HG03521 (cell line): ENCODE results near the gene MESP2.

Source experiments
- ATAC-seq: cut with Tn5 transposase; IDR thresholded peaks from one replicate; pipeline ENCODE4 v1.9.1; 2021; ENCODE audit warnings: mild to moderate bottlenecking, moderate library complexity; ENCODE audit not compliant: unreplicated experiment

The MESP2 gene

DNA sequence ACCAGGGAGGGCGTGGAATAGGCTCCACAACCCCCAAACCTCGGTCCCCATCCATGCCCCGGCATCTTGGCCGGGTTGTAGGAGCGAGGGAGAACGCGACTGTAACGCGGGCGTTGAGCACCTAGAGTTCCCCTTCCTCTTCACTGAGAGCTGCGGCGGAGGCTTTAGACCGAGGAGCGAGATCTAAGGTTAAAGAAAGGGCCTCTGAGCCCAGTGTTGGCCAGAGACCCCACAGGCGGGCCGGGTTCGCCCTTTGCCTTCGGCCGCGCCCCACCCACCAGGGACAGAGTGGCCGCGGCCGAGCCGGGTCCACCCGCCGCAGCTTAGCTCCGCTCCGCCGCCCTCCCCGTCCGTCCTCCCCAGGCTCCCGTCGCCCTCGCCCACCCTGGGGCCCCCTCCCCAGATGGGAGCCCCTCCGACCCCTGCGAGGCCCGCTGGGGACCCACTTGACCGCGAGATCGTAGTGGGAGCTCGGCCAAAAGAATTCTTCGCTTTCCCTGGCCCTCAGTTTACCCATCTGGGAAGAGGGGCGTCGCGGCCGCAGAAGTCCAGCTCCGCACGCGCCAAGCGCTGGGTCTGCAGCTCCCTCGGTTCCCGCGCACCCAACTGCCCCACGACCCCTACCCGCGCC is 38.1 kb downstream of the MESP2 start:
- no peak for ATAC-seq

DNA sequence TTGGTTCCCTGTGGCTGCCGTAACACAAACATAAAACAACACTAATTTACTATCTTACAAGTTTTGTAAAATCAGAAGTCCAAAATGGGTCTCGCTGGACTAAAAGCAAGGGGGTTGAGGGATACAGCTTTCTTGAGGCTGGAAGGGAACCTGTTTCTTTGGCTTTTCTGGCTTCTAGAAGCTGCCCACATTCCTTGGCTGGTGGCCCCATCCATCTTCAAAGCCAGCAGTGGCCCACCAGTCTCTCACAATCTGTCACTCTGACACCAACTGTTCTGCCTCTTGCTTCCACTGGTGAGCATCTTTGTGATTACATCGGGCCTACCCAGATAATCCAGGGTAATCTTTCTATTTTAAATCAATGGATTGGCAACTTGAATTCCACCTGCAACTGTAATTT is 39.6 kb downstream of the MESP2 start:
- ATAC-seq, result no peak

DNA sequence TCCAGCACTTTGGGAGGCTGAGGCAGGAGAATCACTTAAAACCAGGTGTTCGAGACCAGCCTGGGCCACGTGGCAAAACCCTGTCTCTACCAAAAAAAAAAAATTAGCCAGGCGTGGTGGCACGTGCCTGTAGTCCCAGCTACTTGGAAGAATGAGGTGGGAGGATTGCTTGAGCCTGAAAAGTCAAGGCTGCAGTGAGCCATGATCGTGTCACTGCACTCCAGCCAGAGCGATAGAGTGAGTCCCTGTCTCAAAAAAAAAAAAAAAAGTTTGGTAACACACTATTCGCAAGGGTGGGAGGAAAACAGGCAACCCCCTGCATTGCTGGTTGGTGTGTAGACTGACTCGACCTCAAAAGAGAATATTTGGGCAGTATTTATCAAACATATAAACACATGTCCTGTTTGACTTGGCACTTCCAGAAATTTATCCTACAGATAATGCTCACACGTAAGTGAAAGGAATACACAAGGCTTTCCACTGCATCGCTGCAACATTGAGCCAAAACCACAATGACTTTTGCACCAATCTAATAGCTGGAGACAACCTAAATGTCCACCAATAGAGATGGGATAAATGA is 41.7 kb downstream of the MESP2 start:
- ATAC-seq, result no peak

DNA sequence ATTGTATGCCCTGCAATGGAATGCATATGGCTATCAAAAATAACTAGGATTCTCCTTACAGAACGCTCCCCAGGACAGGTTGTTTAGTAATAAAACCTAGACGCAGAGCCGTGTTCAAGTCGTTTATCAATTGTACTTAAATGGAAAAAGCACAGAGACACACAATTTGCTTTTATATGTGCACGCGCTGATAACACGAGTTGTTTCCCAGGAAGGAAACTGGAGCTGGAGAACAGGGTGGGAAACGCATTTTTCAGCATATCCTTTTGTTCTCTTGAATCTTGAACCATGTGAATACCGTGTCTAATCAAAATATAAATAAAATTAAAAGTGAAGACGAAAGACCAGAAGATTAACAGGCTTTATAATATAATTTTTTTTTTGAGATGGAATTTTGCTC is 42.2 kb downstream of the MESP2 start:
- ATAC-seq, result no peak

DNA sequence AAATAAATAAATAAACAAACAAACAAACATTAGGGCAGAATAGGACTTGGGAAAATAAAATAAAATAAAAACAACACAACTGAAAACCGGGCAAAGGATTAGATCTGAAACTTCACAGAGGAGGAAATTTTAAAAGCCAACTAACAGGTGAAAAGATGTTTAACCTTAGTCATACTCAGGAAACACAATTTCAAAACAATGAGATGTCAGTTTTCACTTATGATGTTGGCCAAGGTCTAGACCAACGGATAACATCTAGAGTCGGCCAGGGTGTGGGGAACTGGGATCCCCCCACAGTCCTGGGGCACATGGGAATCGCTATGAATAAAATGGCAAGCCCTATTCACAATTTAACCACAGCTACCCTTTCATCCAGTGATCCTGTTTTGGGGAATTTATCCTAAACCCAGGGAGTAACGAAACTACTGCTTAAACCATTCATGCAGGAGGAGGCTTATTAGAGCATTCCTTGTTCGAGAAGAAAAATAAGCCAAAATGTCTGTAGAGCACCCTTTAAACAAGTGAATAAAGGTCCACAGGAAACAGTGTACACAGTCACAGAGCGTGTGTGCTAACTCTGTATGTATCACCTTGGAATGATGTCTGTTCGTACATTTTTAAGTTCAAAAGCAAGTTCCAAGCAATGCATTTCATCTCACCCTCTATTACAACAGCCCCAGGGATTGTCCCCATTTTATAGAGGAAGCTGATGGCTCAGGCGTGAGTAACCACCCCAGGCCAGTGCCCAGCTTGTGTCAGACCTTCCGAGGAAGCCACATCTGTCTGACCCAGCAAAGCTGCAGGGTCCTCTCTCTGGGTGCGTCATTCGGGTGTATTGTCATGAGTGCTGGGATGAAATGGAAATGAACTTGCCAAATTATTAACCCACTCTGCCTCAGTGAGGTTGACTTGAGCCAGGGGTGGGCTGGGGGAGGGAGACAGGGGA is 44.8 kb downstream of the MESP2 start:
- no peak for ATAC-seq

DNA sequence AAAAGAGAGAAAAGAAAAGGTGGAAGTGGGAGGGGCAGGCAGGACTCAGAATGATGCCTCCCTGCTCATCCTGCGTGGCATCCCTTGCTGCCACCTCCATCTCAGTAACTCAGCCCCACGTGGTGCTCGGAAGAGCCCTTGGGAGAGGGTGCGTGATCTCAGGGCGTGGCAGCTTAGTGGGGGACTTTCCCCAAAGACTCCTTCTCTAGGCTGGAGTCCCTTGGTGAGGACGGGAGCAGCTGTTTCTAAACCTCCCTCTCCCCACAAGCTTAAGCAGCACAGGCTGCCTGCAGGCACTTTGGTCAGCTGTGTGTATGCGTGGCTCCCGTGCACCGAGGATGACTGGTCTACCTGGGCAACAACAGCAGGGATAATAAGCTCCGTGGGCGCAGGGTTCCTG is 45.9 kb downstream of the MESP2 start:
- no peak for ATAC-seq

DNA sequence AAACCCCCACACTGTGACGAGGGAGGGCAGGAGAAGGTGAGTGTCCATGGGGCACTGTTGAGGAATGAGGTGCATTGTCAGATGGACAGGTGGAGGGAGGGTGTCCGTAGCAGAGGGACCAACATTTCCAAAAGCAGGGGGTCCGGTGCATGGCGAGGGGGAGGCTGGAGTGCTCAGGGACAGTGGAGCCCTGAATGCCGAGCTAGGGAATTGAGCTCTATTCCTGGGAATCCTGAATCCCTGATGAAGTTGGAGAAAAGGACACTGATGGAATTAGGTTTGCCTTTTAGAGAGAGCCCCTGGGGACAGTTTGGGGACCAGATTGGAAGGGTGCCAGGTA is 46.4 kb downstream of the MESP2 start:
- ATAC-seq, result no peak

DNA sequence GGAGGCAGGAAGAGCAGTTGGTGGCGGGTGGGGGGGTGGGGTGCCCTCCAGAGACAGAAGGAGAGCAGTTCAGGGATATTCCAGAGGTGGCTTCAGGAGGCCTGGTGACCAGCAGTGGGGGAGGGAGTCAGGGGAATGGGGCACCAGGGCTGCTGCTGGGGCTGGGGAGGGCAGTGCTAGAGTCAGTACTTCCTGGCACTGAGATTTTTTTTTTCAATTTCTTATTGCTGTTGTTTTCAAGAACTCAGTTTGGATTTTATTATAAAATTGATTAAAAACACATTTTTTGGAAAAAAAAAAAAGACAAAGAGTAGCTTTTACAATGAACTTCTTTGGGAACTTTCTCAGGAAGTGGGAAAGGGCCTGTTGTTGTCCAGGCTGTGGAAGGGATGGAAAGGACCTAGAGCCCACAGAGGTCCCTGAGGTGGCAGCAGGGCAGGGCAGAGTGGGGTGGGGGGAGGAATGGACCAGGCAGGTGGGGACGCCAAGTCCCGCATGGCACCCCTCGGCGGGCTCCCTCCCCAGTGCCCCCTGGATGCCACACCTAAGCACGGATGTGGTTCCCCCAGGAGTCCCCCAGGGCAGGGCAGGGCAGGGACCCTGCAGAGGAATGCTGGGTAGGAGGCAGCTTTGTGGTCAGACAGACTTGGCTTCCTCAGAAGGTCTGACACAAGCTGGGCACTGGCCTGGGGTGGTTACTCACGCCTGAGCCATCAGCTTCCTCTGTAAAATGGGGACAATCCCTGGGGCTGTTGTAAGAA is 47.0 kb downstream of the MESP2 start:
- no peak for ATAC-seq

DNA sequence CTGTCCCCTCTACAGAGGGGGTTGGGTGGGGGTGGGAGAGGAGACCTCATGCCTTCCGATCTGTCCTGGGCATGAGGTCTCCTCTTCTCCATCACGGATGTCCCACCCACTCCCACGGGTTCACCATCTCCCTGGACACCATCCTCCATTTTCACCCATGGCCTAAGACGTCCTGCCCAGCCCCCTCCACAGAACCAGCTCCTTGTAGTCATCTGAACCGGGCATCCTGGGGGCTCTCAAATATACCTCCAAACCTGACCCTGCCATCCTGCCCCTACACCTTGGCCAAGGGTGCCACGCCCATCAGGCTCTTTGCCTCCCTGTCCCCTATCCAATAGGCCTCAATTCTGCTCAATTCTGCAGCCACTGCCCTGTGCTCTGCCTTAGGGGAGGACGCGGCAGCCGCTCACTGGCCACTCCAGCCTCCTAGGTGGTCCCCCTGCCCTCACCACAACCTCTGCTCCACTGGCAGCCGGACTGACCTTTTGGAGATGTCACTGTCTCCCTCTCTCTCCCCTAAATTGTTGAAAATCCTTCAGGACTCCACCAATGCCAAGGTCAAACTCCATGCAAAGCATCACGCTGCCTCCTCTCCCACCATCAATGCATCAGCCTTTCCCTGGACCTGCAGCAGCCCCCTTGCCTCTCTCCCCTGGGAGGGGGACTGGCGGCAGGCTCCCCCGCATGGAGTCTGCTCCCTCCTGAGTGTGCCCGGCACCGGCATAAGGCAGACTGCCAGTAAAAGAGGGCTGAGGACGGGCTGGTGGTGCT is 47.9 kb downstream of the MESP2 start:
- ATAC-seq, result no peak

DNA sequence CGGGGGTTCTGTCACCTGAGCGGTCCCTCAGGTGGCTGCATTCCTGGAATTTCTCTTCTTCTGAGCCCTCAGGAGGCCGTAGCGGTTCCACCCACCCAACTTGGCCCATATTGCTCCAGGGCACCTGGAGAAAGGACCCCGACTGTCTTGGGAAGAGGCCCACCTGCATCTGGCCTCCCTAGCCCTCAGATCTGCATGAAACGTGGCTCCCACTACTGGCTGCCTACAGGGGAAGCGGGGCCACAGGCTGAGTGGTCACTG is 48.4 kb downstream of the MESP2 start:
- ATAC-seq, result no peak

DNA sequence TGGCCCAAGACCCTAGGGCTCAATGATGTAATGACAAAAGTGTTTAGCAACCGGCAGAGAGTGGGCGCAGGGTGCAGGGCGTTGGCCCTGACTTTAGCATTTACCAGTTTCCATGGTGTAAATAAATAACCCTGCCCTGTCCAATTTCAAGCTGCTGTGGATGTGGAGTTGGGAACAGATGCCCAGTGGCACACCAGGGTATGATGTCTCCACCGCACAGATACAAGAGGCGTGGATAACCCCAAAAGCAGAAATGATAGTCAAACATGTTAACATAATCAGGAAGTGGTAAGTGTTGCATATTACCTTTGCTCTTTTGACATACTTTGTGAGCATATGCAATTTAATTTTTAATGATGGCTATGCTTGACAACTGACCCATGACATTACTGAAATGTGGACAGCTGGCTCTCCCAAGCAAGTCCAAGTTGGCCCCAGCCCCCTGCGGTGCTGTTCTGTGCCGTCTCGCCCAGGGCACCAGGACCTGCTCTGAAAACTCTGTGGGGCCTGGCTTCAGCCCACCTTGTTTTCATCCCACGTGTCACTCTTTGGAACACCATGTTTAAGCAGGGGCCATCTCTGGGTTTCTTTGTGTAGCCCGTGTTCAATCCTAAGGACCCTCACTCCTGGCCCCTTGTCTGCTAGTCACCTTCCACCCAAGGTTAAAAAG is 49.3 kb downstream of the MESP2 start:
- ATAC-seq, result no peak

DNA sequence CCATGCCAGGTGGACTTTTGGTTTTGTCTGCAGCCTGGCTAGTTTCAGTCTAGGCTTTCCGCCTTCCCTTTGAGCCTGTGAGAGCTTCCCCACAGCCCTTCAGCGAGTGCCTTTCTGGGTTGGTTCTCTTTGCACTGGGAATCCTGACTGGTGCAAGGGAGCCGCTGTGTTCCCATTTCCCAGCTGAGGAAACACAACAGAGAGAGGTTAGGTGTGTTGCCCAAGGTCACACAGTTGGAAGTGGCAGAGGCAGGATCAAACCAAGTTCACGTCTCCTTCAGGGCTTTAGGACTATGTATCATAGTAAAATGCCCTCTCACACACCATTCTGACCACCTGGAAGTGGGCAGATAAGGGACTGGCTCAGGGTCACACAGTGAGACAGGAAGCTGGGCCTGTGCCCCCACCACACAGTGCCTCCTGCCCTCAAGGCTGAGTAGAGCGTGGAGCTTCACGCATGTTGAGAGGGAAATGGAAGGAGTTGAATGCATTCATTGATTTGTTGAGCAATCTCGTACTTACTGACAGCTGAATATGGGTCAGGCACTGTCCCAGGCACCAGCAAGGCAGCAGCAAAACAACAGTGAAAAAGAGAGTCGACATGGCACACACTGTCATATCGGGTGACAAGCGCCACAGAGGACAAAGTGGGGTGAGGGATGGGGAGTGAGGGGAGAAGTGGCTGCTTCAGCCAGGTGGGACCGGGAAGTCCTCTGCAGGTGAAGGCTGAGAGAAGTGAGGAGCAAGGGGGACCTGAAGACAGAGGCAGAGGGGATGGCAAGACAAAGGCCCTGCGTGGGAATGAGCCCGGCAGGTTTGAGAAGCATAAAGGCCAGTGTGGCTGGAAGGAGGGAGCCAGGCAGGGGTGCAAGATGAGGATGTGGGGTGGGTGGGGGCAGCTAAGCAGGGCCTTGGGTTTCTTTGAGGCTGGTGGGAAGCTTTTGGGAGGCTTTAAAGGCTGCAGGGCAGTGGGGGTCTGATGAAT is 50.8 kb downstream of the MESP2 start:
- no peak for ATAC-seq

DNA sequence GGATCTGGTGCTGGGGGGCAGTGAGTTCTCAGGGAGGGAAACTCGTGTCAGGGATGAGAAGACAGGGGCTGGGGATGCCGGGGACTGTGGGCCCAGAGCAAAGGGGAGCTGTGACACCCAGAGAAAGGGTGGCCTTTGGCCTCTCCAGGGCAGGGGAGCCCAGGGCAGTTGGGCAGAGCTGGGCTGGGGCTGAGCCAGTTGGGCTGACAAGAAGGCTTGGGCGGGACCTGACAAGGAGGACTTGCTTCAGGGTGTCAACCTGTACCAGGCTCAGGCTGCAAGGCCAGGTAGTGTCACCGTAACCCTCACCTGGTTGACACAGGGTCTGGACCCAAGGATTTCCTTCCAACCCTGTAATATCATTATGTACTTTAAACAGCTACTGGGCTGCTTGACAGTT is 51.7 kb downstream of the MESP2 start:
- no peak for ATAC-seq
